ENCODE results near the gene DDX49. TPM values are rescaled to one million over a fixed set of nuclear protein-coding genes. Genes with fewer than 3 reads are reported as not detected.

Gene DDX49
- total RNA-seq, 1 experiment from 2014 or later = 51.9 TPM

GRCh38 chr19:18975011-18975410 lies 55.5 kb downstream of the DDX49 start:
- Histone ChIP-seq H3K27ac (ENCODE audit: low read depth, low read length) (no peak overlapping the region), H3K9me2 (ENCODE audit: insufficient read depth) (no peaks in the 10 kb centered on the region), H3K4me3 (replicated peaks in 1 of 2; ENCODE audit: low read depth in 1 of 2, low read length in 2 of 2) (no peak overlapping the region), H3K9me3 (ENCODE audit: control insufficient read depth in 1 of 2, insufficient read depth in 1 of 2, low read depth in 1 of 2, low read length in 2 of 2) (no peaks in the 10 kb centered on the region), H3K4me1 (ENCODE audit: control insufficient read depth in 1 of 2, insufficient read depth in 2 of 2, low read length in 2 of 2) (peaks cover 10 to 14% of the 10 kb centered on the region in 2 experiments), H3K36me3 (ENCODE audit: control insufficient read depth in 1 of 2, insufficient read depth in 2 of 2, low read length in 2 of 2) (no peaks in the 10 kb centered on the region), H3K27me3 (ENCODE audit: insufficient read depth, low read length) (no peaks in the 10 kb centered on the region), H2AFZ (ENCODE audit: low read depth, low read length, poor library complexity, severe bottlenecking) (no peak overlapping the region), H3K9ac (ENCODE audit: low read length) (no peak overlapping the region), H4K20me1 (ENCODE audit: insufficient read depth) (no peaks in the 10 kb centered on the region), H3K4me2 (ENCODE audit: low read length) (no peak overlapping the region), H3K79me2 (ENCODE audit: insufficient read depth, low read length) (no peaks in the 10 kb centered on the region)
- DNase-seq (ENCODE audit: low read depth, low spot score) = no peak
- TF ChIP-seq SRF (IDR thresholded peaks at IDR 0.05; ENCODE audit: low read depth) = no peak
- TF ChIP-seq ATF3 (IDR thresholded peaks at IDR 0.05) = no peak
- TF ChIP-seq POLR2AphosphoS5 (IDR thresholded peaks at IDR 0.05; ENCODE audit: low read depth, low read length) = no peak
- TF ChIP-seq CBX3 (IDR thresholded peaks at IDR 0.05; ENCODE audit: low read depth) = no peak
- TF ChIP-seq ZNF274 (IDR thresholded peaks at IDR 0.05; ENCODE audit: low read depth, low read length) = no peak
- no peak for TF ChIP-seq CEBPB (IDR thresholded peaks at IDR 0.05; ENCODE audit: low read depth)
- no peak for TF ChIP-seq MAX (IDR thresholded peaks at IDR 0.05)
- TF ChIP-seq EZH2phosphoT487 (IDR thresholded peaks at IDR 0.05; ENCODE audit: borderline replicate concordance) = no peak
- TF ChIP-seq FOSL1 (IDR thresholded peaks at IDR 0.05; ENCODE audit: low read depth) = no peak
- no peak for TF ChIP-seq REST (IDR thresholded peaks at IDR 0.05; ENCODE audit: low read depth)
- CTCF ChIA-PET = interaction anchor here (1.2 kb wide), 1 partner anchor 12 kb away, joined by 3 read pairs; no protein-coding TSS in a partner anchor
- no TSS peak for BruUV-seq (replicated peaks)
- no peak for ATAC-seq
- RAD21 ChIA-PET (ENCODE audit: low non-redundant PET in 1 of 2, low total read pairs in 2 of 2, uncharacterized antibody in 2 of 2, unreplicated experiment in 2 of 2) = no interaction called here
- intact Hi-C loops (cut with micrococcal nuclease) = no loop called here
- POLR2A ChIA-PET = no interaction called here

Data from HCT116 (cell line).